Measurements from ENCODE around the gene PSMD9.
"Not testable (repeated sequence)": the region's sequence is repeated elsewhere in the genome, so short reads cannot be mapped to it uniquely, and the experiment has no call there.

The PSMD9 gene

GRCh38 chr12:121926874-121927706 lies 38.5 kb downstream of the PSMD9 start:
- DNase-seq, result no peak

GRCh38 chr12:121927813-121928212 lies 39.2 kb downstream of the PSMD9 start:
- no peak for DNase-seq

- not testable (repeated sequence) for DNase-seq
Observed at GRCh38 chr12:121929545-121929944, 41.0 kb downstream of the PSMD9 start.

- DNase-seq, result no peak
Observed at GRCh38 chr12:121930862-121931261, 42.3 kb downstream of the PSMD9 start.

GRCh38 chr12:121932176-121932536 lies 43.6 kb downstream of the PSMD9 start:
- DNase-seq, result no peak

GRCh38 chr12:121932914-121933521 lies 44.4 kb downstream of the PSMD9 start:
- DNase-seq, result no peak

DNA sequence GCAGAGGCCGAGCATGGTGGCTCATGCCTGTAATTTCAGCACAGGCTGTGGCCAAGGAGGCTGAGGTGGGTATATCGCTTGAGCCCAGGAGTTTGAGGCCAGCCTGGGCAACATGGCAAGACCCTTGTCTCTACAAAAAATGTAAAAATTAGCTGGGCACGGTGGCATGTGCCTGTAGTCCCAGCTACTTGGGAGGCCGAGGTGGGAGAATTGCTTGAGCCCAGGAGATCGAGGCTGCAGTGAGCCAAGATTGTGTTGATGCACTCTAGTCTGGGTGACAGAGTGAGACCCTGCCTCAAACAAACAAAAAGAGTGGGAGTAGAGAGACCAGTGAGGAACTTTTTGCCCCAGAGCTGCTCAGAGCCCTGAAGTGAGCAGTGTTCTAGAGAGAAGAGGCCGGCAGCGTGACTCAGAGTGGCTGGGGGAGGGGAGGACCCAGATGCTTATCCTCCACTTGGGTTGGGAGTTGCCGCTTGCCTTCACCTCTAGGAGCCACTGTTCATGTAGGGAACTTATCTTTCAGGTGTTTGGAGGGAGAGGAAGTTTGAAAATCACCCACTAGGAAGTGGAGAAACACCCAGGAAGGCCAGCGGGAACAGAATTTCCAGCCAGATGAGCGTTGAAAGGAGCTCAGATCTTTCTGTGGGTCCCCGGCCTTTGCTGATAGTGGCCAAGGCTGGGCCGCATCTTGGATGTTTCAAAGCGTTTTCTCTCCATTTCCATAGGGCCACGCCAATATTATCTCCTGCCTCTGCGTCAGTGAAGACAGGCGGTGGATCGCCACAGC lies 45.1 kb downstream of the PSMD9 start:
- no peak for DNase-seq

DNA sequence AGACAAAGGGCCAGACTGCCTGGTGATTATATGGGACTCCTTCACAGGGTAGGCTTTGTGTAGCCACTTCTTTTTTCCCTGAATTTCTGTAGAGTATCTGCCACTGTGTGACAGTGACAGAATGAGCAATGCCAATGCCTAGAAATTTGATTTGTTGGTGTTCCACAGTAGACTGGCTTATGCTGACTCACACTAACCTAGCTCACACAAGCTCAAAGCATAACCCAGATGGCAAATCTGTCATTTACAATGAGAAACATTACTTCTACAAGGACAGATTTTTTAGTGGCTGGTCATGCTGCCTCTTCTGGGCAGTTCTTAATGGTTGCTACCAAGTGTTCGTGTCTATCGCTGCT lies 45.7 kb downstream of the PSMD9 start:
- DNase-seq, result no peak

DNA sequence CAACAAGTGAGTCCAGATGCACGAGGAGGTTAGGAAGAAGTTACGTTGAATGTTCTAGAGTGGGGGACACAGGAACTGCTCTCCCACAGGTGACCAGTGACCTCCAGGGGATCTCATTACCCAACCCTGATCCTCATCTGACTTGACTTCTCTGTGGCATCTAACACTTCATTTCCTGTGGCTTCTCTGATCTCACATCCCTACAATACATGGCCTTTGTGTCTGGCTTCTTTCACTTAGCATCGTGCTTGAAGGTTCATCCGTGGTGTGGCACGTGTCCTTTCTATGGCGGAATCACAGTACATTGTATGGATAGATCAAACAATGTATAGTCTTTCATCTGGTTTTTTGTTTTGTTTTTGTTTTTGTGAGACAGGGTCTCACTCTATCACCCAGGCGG lies 49.1 kb downstream of the PSMD9 start:
- no peak for DNase-seq

DNA sequence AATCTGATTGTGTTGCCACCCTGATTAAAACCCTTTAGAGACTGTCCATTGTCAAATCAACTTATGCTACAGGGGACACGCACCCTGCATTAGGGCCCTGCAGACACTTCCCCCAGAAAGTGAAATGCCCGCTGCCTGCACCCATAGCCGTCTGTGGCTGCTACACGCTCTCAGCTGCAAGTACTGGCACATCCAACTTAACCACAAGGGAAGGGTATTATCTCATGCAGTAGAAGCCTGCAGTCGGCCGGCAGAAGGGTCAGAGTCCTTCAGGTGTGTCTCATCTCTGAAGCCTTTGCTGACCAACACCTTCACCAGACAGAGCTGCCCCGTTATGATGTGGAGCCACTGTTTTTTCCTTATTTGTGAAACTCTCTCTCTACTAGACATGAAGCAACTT lies 50.6 kb downstream of the PSMD9 start:
- no peak for DNase-seq

GRCh38 chr12:121939992-121940766 lies 51.6 kb downstream of the PSMD9 start:
- DNase-seq, result no peak

GRCh38 chr12:121942145-121942718 lies 53.6 kb downstream of the PSMD9 start:
- DNase-seq, result no peak

- no peak for DNase-seq
Observed at GRCh38 chr12:121943926-121944325, 55.3 kb downstream of the PSMD9 start.

- DNase-seq, result no peak
Observed at GRCh38 chr12:121946313-121947025, 57.9 kb downstream of the PSMD9 start.

DNA sequence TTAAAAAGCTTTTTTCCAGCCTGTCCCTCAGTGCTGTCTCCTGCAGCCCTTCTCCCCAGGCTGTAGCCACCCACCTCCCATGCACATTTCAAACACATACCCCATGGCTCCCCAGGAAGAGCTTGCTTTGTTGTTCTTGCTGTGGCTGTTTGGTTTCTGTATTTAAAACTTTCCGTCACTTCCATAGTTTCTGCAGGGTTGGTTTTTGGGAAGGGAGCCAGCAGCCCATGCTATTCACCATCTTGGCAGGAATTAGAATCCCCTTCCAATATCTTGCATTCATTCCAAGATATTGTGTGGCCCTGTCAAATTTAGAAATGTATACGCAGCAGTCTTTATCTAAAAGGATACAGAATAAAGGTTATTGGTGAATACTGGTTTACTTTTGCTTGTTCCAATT lies 59.4 kb downstream of the PSMD9 start:
- DNase-seq, result no peak

DNA sequence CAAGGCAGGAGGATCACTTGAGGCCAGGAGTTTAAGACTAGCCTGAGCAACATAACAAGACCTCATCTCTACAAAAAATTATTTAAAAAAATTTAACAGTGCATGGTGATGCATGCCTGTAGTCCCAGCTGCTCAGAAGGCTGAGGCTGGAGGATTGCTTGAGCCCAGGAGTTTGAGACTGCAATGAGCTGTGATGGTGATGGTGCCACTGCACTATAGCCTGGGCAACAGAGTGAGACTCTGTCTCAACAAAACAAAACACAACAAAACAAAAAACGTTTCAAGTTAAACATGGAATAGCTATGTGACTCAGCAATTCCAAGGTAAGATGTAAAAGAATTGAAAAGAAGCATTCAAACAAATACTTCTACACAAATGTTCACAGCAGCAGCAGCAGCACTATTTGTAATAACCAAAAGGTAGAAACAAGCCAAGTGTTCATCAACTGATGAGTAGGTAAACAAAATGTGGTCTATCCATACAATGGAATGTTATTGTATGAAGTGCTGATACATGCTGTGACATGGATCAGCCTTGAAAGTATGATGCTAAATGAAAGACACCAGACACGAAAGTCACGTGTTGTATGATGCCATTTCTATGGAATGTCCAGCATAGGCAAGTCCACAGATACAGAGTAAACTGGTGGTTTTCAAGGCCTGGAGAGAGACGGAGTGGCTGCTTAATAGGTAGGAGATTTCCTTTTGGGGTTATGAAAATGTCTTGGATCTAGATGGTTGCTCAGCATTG lies 61.2 kb downstream of the PSMD9 start:
- DNase-seq, result no peak

DNA sequence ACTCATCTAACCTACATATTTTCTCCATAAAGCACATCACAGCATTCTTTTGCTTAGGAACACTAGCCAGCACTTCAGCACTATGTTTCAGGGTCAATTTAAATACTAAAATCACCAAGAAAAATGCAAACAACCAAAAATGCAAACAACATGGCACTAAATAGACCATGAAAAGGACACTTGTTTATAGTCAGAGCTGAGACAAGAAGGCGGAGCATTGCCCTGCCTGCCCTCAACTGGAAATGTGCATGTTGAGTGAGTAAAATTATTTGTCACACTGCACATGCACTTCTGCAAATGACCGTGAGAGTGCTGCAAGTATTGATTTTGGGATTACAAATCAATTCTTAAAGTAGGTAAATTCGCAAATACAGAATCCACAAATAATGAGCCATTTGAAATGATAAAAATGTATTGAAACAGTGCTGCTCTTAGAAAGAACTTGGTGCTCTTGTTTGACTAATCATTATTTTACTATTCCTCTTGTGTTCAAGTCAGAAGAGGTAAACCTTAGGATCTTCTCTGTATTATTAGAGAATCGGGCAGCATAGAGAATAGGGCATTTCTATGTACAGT lies 64.6 kb downstream of the PSMD9 start:
- no peak for DNase-seq

DNA sequence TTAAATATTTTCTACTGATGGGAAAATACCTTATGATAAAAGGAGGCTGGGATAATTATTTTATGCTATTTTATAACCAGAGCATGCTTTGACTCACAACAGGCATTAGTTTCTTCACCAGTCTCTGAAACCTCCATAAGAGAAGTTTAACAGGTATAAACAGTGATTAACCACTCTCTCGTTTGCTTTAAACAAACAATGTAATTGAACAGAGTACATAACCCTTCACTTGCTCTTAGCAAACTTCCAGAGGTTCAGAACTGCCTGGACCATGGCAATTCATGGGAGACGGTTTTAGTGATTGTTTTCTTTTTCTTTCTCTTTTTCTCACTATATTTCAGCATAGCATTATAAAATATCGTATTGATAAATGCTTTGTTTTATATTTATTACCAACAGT lies 65.1 kb downstream of the PSMD9 start:
- no peak for DNase-seq

DNA sequence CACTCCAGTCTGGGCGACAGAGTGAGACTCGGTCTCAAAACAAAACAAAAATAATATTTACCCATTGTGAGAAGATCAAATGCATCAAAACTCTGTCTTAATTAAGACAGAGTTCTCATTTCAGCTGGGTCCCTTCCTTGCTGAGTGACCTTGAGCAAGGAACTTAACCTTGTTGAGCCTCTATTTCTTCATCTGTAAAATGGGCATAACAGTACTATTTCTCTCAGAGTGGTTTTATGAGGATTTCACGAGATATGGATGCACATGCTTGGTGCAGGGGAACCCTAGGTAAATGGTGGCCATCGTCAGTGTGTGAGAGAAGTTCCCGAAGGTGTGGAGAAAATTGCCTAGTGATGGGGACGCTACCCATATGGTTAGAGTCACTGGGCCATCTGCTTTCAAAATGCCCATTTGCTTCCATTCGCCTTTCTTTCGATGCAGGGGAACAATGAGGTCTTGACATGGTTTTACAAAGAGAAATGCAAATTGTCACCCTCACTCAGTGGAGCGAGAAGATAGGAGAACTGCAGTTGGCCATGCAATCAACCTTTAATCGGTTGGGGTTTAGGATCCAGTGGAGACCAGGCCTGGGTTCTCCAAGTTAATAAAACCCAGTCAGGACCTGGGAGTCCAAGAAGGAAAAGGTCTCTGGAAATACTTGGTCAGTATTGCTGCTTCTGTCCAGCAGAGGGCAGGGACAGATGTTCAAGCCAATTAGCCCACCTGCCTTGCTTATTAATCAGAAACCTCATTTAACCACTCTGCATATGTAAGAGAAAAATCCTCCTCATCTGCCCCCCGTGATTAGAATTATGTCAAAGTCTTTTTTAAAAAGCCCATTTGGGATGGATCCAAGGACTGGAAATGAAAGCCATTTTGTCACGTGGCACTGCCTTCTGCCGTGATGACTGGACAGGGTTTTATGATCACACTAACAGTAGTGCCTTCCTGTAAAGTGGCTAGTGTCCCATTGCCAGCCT lies 67.0 kb downstream of the PSMD9 start:
- DNase-seq, result no peak

All from activated CD8-positive, alpha-beta memory T cell treated with anti-CD3 and anti-CD28 coated beads for 24 hours (primary cell).